Measurements from ENCODE around the gene ISX. TPM values are rescaled to one million over a fixed set of nuclear protein-coding genes. Genes with fewer than 3 reads are reported as not detected.

ISX gene
- total and polyA plus RNA-seq, 2 of the 13 experiments (the other 11 are each of a cell fraction or from before 2014, with no cell fraction given) = 1.4 to 1.8 TPM

- no peaks in the 10 kb centered on the region for H3K36me3 ChIP-seq (replicated peaks in 1 of 2; ENCODE audit: control insufficient read depth in 1 of 2, insufficient read depth in 2 of 2, low read length in 2 of 2)
- no peaks in the 10 kb centered on the region for H3K4me1 ChIP-seq (ENCODE audit: insufficient read depth, low read length)
- no peak overlapping the region for H3K9ac ChIP-seq (ENCODE audit: insufficient read depth, low read depth, low read length)
- in situ Hi-C loops (cut with HindIII; ENCODE audit: extremely low pct_ligation_motif_present, low pct_unique_long_range_greater_than_20kb) (no loop called here), intact Hi-C loops (cut with micrococcal nuclease; ENCODE audit: unreplicated experiment) (no loop called here)
- no peak overlapping the region for H3K27ac ChIP-seq (ENCODE audit: extremely low read length, insufficient read depth, low read length)
- WGBS (ENCODE audit: low lambda C conversion rate) = 44% methylated on average over 1 of the region's 2 CpGs
- CTCF ChIA-PET (ENCODE audit: low intra/inter-chr PET ratio, low total read pairs) = no interaction called here
- no TSS peak for BruUV-seq (replicated peaks)
- H3K4me2 ChIP-seq (ENCODE audit: low read depth, low read length) = no peak overlapping the region
- no peak overlapping the region for H3K4me3 ChIP-seq (replicated peaks in 1 of 3; ENCODE audit: insufficient read depth in 1 of 3, low read depth in 2 of 3, low read length in 3 of 3)
- H3K79me2 ChIP-seq (ENCODE audit: insufficient read depth, low read length) = no peaks in the 10 kb centered on the region
- H2AFZ ChIP-seq (ENCODE audit: low read length) = no peak overlapping the region
- ATAC-seq = no peak
- no peak for DNase-seq (ENCODE audit: low spot score)
- H3K27me3 ChIP-seq (ENCODE audit: control insufficient read depth in 1 of 2, insufficient read depth in 2 of 2, low read length in 2 of 2) = peaks cover 0 to 16% of the 10 kb centered on the region in 2 experiments; a peak in 1 of 5 replicates
- TF ChIP-seq ZNF768 (CRISPR knock-in tag; IDR thresholded peaks at IDR 0.05) (peak; percentile 86), MIER2 (CRISPR knock-in tag; IDR thresholded peaks at IDR 0.05) (no peak)
- H3K9me3 ChIP-seq (ENCODE audit: low read length) = no peaks in the 10 kb centered on the region
- no peaks in the 10 kb centered on the region for H4K20me1 ChIP-seq (ENCODE audit: insufficient read depth, low read length)
- FAIRE-seq = no peak
- POLR2A ChIA-PET = no interaction called here
Measured at GRCh38 chr22:35020517-35020916, 45.4 kb upstream of the ISX start.

GRCh38 chr22:35021161-35021560 is 44.8 kb upstream of the ISX start:
- ChIA-PET CTCF (ENCODE audit: low intra/inter-chr PET ratio, low total read pairs) (no interaction called here), POLR2A (no interaction called here)
- no peak overlapping the region for H3K27ac ChIP-seq (ENCODE audit: extremely low read length, insufficient read depth, low read length)
- FAIRE-seq (no peak), DNase-seq (ENCODE audit: low spot score) (no peak), ATAC-seq (no peak)
- H3K4me2 ChIP-seq (ENCODE audit: low read depth, low read length) = no peak overlapping the region
- H3K27me3 ChIP-seq (ENCODE audit: control insufficient read depth in 1 of 2, insufficient read depth in 2 of 2, low read length in 2 of 2) = peaks cover 0 to 14% of the 10 kb centered on the region in 2 experiments; a peak in 1 of 5 replicates
- BruUV-seq (replicated peaks) = no TSS peak
- H4K20me1 ChIP-seq (ENCODE audit: insufficient read depth, low read length) = no peaks in the 10 kb centered on the region
- no peaks in the 10 kb centered on the region for H3K79me2 ChIP-seq (ENCODE audit: insufficient read depth, low read length)
- H3K4me3 ChIP-seq (replicated peaks in 1 of 3; ENCODE audit: insufficient read depth in 1 of 3, low read depth in 2 of 3, low read length in 3 of 3) = no peak overlapping the region
- H3K36me3 ChIP-seq (replicated peaks in 1 of 2; ENCODE audit: control insufficient read depth in 1 of 2, insufficient read depth in 2 of 2, low read length in 2 of 2) = no peaks in the 10 kb centered on the region
- no peak overlapping the region for H2AFZ ChIP-seq (ENCODE audit: low read length)
- 8% methylated on average over 6 of the region's 7 CpGs for WGBS (ENCODE audit: low lambda C conversion rate)
- no peaks in the 10 kb centered on the region for H3K4me1 ChIP-seq (ENCODE audit: insufficient read depth, low read length)
- in situ Hi-C loops (cut with HindIII; ENCODE audit: extremely low pct_ligation_motif_present, low pct_unique_long_range_greater_than_20kb) (no loop called here), intact Hi-C loops (cut with micrococcal nuclease; ENCODE audit: unreplicated experiment) (no loop called here)
- no peaks in the 10 kb centered on the region for H3K9me3 ChIP-seq (ENCODE audit: low read length)
- no peak overlapping the region for H3K9ac ChIP-seq (ENCODE audit: insufficient read depth, low read depth, low read length)
- TF ChIP-seq PAWR (CRISPR knock-in tag; IDR thresholded peaks at IDR 0.05; ENCODE audit: borderline replicate concordance) (no peak), ZNF558 (CRISPR knock-in tag; IDR thresholded peaks at IDR 0.05; ENCODE audit: borderline replicate concordance) (no peak), PTBP1 (IDR thresholded peaks at IDR 0.05; ENCODE audit: low read depth, low read length, poor library complexity, severe bottlenecking) (no peak), PPARG (CRISPR knock-in tag; conservative IDR thresholded peaks at IDR 0.05) (no peak), EHMT2 (IDR thresholded peaks at IDR 0.05; ENCODE audit: borderline replicate concordance, low read depth, low read length) (no peak), BCL3 (CRISPR knock-in tag; IDR thresholded peaks at IDR 0.05) (no peak), ZNF282 (IDR thresholded peaks at IDR 0.05; ENCODE audit: partially characterized antibody) (no peak), ZNF83 (CRISPR knock-in tag; IDR thresholded peaks at IDR 0.05; ENCODE audit: borderline replicate concordance) (no peak)
- TF ChIP-seq, protein P1, sequence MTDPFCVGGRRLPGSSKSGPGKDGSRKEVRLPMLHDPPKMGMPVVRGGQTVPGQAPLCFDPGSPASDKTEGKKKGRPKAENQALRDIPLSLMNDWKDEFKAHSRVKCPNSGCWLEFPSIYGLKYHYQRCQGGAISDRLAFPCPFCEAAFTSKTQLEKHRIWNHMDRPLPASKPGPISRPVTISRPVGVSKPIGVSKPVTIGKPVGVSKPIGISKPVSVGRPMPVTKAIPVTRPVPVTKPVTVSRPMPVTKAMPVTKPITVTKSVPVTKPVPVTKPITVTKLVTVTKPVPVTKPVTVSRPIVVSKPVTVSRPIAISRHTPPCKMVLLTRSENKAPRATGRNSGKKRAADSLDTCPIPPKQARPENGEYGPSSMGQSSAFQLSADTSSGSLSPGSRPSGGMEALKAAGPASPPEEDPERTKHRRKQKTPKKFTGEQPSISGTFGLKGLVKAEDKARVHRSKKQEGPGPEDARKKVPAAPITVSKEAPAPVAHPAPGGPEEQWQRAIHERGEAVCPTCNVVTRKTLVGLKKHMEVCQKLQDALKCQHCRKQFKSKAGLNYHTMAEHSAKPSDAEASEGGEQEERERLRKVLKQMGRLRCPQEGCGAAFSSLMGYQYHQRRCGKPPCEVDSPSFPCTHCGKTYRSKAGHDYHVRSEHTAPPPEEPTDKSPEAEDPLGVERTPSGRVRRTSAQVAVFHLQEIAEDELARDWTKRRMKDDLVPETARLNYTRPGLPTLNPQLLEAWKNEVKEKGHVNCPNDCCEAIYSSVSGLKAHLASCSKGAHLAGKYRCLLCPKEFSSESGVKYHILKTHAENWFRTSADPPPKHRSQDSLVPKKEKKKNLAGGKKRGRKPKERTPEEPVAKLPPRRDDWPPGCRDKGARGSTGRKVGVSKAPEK (CRISPR knock-in tag; IDR thresholded peaks at IDR 0.05; ENCODE audit: borderline replicate concordance) = no peak
- TF ChIP-seq, protein P2, sequence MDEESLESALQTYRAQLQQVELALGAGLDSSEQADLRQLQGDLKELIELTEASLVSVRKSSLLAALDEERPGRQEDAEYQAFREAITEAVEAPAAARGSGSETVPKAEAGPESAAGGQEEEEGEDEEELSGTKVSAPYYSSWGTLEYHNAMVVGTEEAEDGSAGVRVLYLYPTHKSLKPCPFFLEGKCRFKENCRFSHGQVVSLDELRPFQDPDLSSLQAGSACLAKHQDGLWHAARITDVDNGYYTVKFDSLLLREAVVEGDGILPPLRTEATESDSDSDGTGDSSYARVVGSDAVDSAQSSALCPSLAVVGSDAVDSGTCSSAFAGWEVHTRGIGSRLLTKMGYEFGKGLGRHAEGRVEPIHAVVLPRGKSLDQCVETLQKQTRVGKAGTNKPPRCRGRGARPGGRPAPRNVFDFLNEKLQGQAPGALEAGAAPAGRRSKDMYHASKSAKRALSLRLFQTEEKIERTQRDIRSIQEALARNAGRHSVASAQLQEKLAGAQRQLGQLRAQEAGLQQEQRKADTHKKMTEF (CRISPR knock-in tag; IDR thresholded peaks at IDR 0.05) = no peak
